ENCODE data around the gene FAM149A. TPM values are rescaled to one million over a fixed set of nuclear protein-coding genes. Genes with fewer than 3 reads are reported as not detected.

Gene FAM149A
- polyA plus RNA-seq, 2 of the 4 experiments (the other 2 are of a cell fraction) = 1.8 to 3.0 TPM

- Histone ChIP-seq H3K9me3 (no peaks in the 10 kb centered on the region), H3K27ac (peak within 1 kb of the TSS; percentile 83 to 97), H3K4me1 (peaks cover 4% of the 10 kb centered on the region; the same call in 1 of the 3 replicates), H3K4me2 (peak within 1 kb of the TSS; percentile 72), H3K4me3 (peak within 1 kb of the TSS; percentile 75)
- POLR2A ChIA-PET = no interaction called here
- DNase-seq (ENCODE audit: low read depth in 1 of 2, low spot score in 1 of 2) (peak; percentile 42 to 67), FAIRE-seq (no peak), ATAC-seq (peak; percentile 83 to 92)
- 2% methylated on average over 10 of the region's 107 CpGs for WGBS (ENCODE audit: missing lambda C conversion rate)
- CTCF ChIA-PET = interaction anchor here (0.7 kb wide), 1 partner anchor 11 kb away, joined by 3 read pairs; no protein-coding TSS in a partner anchor
- no peak for TF ChIP-seq NR3C1 (IDR thresholded peaks at IDR 0.05)
- no peak for TF ChIP-seq ESRRA (IDR thresholded peaks at IDR 0.05; ENCODE audit: borderline replicate concordance, low read length)
- TF ChIP-seq, protein P1, sequence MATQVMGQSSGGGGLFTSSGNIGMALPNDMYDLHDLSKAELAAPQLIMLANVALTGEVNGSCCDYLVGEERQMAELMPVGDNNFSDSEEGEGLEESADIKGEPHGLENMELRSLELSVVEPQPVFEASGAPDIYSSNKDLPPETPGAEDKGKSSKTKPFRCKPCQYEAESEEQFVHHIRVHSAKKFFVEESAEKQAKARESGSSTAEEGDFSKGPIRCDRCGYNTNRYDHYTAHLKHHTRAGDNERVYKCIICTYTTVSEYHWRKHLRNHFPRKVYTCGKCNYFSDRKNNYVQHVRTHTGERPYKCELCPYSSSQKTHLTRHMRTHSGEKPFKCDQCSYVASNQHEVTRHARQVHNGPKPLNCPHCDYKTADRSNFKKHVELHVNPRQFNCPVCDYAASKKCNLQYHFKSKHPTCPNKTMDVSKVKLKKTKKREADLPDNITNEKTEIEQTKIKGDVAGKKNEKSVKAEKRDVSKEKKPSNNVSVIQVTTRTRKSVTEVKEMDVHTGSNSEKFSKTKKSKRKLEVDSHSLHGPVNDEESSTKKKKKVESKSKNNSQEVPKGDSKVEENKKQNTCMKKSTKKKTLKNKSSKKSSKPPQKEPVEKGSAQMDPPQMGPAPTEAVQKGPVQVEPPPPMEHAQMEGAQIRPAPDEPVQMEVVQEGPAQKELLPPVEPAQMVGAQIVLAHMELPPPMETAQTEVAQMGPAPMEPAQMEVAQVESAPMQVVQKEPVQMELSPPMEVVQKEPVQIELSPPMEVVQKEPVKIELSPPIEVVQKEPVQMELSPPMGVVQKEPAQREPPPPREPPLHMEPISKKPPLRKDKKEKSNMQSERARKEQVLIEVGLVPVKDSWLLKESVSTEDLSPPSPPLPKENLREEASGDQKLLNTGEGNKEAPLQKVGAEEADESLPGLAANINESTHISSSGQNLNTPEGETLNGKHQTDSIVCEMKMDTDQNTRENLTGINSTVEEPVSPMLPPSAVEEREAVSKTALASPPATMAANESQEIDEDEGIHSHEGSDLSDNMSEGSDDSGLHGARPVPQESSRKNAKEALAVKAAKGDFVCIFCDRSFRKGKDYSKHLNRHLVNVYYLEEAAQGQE (IDR thresholded peaks at IDR 0.05) = no peak
- no peak for TF ChIP-seq ZC3H11A (IDR thresholded peaks at IDR 0.05)
- TF ChIP-seq POLR2AphosphoS2 (conservative IDR thresholded peaks at IDR 0.05; ENCODE audit: low read length) = no peak
- TF ChIP-seq GATA3 (IDR thresholded peaks at IDR 0.05; ENCODE audit: borderline replicate concordance) = no peak
- TF ChIP-seq RNF2 (IDR thresholded peaks at IDR 0.05; ENCODE audit: borderline replicate concordance, low read depth) = no peak; the same call in 1 of the 2 replicates
- TF ChIP-seq E2F6 (IDR thresholded peaks at IDR 0.05; ENCODE audit: borderline replicate concordance, low read depth) = no peak
- no peak for TF ChIP-seq HOXB5 (CRISPR knock-in tag; IDR thresholded peaks at IDR 0.05)
- TF ChIP-seq, protein P2, sequence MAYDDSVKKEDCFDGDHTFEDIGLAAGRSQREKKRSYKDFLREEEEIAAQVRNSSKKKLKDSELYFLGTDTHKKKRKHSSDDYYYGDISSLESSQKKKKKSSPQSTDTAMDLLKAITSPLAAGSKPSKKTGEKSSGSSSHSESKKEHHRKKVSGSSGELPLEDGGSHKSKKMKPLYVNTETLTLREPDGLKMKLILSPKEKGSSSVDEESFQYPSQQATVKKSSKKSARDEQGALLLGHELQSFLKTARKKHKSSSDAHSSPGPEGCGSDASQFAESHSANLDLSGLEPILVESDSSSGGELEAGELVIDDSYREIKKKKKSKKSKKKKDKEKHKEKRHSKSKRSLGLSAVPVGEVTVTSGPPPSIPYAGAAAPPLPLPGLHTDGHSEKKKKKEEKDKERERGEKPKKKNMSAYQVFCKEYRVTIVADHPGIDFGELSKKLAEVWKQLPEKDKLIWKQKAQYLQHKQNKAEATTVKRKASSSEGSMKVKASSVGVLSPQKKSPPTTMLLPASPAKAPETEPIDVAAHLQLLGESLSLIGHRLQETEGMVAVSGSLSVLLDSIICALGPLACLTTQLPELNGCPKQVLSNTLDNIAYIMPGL (CRISPR knock-in tag; IDR thresholded peaks at IDR 0.05; ENCODE audit: borderline replicate concordance) = peak; percentile 63; the same call in 1 of the 2 replicates
- TF ChIP-seq KDM1A (IDR thresholded peaks at IDR 0.05; ENCODE audit: low read depth) = no peak
- TF ChIP-seq PHF8 (IDR thresholded peaks at IDR 0.05; ENCODE audit: borderline replicate concordance, low read depth) = peak; percentile 81
- no peak for TF ChIP-seq CBX8 (IDR thresholded peaks at IDR 0.05)
- no peak for TF ChIP-seq CHD2 (IDR thresholded peaks at IDR 0.05; ENCODE audit: low read length, partially characterized antibody)
- no peak for TF ChIP-seq RCOR1 (IDR thresholded peaks at IDR 0.05; ENCODE audit: low read depth, low read length)
- no peak for TF ChIP-seq CHD4 (IDR thresholded peaks at IDR 0.05; ENCODE audit: borderline replicate concordance)
- TF ChIP-seq FOSB (CRISPR knock-in tag; IDR thresholded peaks at IDR 0.05) = no peak
- TF ChIP-seq, protein P3, sequence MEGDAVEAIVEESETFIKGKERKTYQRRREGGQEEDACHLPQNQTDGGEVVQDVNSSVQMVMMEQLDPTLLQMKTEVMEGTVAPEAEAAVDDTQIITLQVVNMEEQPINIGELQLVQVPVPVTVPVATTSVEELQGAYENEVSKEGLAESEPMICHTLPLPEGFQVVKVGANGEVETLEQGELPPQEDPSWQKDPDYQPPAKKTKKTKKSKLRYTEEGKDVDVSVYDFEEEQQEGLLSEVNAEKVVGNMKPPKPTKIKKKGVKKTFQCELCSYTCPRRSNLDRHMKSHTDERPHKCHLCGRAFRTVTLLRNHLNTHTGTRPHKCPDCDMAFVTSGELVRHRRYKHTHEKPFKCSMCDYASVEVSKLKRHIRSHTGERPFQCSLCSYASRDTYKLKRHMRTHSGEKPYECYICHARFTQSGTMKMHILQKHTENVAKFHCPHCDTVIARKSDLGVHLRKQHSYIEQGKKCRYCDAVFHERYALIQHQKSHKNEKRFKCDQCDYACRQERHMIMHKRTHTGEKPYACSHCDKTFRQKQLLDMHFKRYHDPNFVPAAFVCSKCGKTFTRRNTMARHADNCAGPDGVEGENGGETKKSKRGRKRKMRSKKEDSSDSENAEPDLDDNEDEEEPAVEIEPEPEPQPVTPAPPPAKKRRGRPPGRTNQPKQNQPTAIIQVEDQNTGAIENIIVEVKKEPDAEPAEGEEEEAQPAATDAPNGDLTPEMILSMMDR (IDR thresholded peaks at IDR 0.05) = peak; percentile 30
- TF ChIP-seq ZFP36 (IDR thresholded peaks at IDR 0.05; ENCODE audit: borderline replicate concordance, partially characterized antibody) = no peak
- TF ChIP-seq, protein P4, sequence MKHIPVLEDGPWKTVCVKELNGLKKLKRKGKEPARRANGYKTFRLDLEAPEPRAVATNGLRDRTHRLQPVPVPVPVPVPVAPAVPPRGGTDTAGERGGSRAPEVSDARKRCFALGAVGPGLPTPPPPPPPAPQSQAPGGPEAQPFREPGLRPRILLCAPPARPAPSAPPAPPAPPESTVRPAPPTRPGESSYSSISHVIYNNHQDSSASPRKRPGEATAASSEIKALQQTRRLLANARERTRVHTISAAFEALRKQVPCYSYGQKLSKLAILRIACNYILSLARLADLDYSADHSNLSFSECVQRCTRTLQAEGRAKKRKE (CRISPR knock-in tag; IDR thresholded peaks at IDR 0.05; ENCODE audit: low read depth) = no peak
- TF ChIP-seq JUN (IDR thresholded peaks at IDR 0.05) = peak in 1 of 2 experiments; percentile 48; a peak in 2 of 5 replicates
- TF ChIP-seq PBX3 (IDR thresholded peaks at IDR 0.05) = no peak
- no peak for TF ChIP-seq RFX5 (IDR thresholded peaks at IDR 0.05)
- TF ChIP-seq RAD21 (conservative IDR thresholded peaks at IDR 0.05 in 1 of 2, IDR thresholded peaks at IDR 0.05 in 1 of 2) = no peak
- TF ChIP-seq, protein P5, sequence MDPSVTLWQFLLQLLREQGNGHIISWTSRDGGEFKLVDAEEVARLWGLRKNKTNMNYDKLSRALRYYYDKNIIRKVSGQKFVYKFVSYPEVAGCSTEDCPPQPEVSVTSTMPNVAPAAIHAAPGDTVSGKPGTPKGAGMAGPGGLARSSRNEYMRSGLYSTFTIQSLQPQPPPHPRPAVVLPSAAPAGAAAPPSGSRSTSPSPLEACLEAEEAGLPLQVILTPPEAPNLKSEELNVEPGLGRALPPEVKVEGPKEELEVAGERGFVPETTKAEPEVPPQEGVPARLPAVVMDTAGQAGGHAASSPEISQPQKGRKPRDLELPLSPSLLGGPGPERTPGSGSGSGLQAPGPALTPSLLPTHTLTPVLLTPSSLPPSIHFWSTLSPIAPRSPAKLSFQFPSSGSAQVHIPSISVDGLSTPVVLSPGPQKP (IDR thresholded peaks at IDR 0.05; ENCODE audit: low read depth, low read length) = no peak
- TF ChIP-seq HDAC2 (IDR thresholded peaks at IDR 0.05) = peak; percentile 41; the same call in 1 of the 2 replicates
- no peak for TF ChIP-seq HEYL (CRISPR knock-in tag; IDR thresholded peaks at IDR 0.05)
- TF ChIP-seq JUNB (IDR thresholded peaks at IDR 0.05) = no peak
Observed at GRCh38 chr4:186191200-186192065, 86.9 kb downstream of the FAM149A start, which contains the start of gene CYP4V2. Gene CYP4V2, plus strand, starts transcription at chr4:186191567. Its CDS starts 257 bp downstream, at chr4:186191824.

Measured in A549 (cell line).